Upper lobe of left lung (tissue), 6 donors: ENCODE measurements around the gene LSM10. TPM values are rescaled to one million over a fixed set of nuclear protein-coding genes. Genes with fewer than 3 reads are reported as not detected.

Experiments
- ATAC-seq, 2 donors: fragments of 200-7000 bp; cut with Tn5 transposase; one replicate each; pipeline ENCODE4 v1.9.1; 2022; ENCODE audit warnings: mild to moderate bottlenecking in 2 of 2, moderate library complexity in 2 of 2; ENCODE audit not compliant: low FRiP score in 2 of 2
- DNase-seq, 2 donors: peaks; one replicate each; pipeline ENCODE4 v3.0.0-alpha.2; 2019 to 2020
- H3K27ac ChIP-seq, 4 donors: fragments of 200-600 bp; sonication (generic); one replicate each; pipeline ENCODE4 v1.5.1; 2016 to 2019
- H3K27me3 ChIP-seq, 4 donors: fragments of 200-600 bp; sonication (generic); one replicate each; pipeline ENCODE4 v1.5.1; 2017 to 2019
- H3K36me3 ChIP-seq, 4 donors: fragments of 200-600 bp; sonication (generic); one replicate each; pipeline ENCODE4 v1.5.1; 2016 to 2019
- H3K4me1 ChIP-seq, 4 donors: fragments of 200-600 bp; sonication (generic); one replicate each; pipeline ENCODE4 v1.5.1; 2018 to 2019
- H3K4me3 ChIP-seq, 4 donors: fragments of 200-600 bp; sonication (generic); one replicate each; pipeline ENCODE4 v1.5.1; 2017 to 2019; ENCODE audit warnings: mild to moderate bottlenecking in 2 of 4, moderate library complexity in 1 of 4
- H3K9me3 ChIP-seq, 4 donors: fragments of 200-600 bp; sonication (generic); one replicate each; pipeline ENCODE4 v1.5.1; 2018 to 2019
- CTCF ChIP-seq, 6 experiments: fragments of 450-650 bp in 4 of 6; fragments of 200-600 bp in 2 of 6; sonication (generic) in 2 of 6; IDR thresholded peaks; one replicate each; pipeline ENCODE4 v1.5.1; 2016 to 2019; ENCODE audit warnings: antibody characterized with exemption in 6 of 6
- EP300 ChIP-seq, 4 donors: sonication (generic); formaldehyde crosslinking; IDR thresholded peaks; one replicate each; pipeline ENCODE4 v1.5.1; 2017; ENCODE audit warnings: antibody characterized with exemption in 4 of 4, control low read depth in 2 of 4
- POLR2A ChIP-seq, 4 donors: fragments of 450-650 bp; IDR thresholded peaks; one replicate each; pipeline ENCODE4 v1.5.1; 2016 to 2017; ENCODE audit warnings: antibody characterized with exemption in 4 of 4, mild to moderate bottlenecking in 2 of 4
- POLR2AphosphoS5 ChIP-seq, 2 donors: sonication (generic); formaldehyde crosslinking; IDR thresholded peaks; one replicate each; pipeline ENCODE4 v1.5.1; 2017; ENCODE audit warnings: antibody characterized with exemption in 2 of 2
- whole genome bisulfite sequencing, 2 donors: methylation state at CpG; one replicate each; pipeline ENCODE4 v1.1.5; 2017 to 2018; 5-methylcytosine and 5-hydroxymethylcytosine counted together
- total RNA-seq, 6 donors: library from RNA; depleted of rRNA in 4 of 6; stranded (reverse); fragments of >200 nt in 4 of 6; gene quantifications; one replicate each; pipeline versions ENCODE4 v1.1.0 to v1.2.1, GENCODE V29; 2016 to 2021
- donor health status: DM: no; HTN: no; CAD: no; lungs with moderate emphysema.
- donor health status: DM: no; HTN: yes; CAD: no; lungs with severe emphysema.

The LSM10 gene
- 10 to 100 TPM; 19.1 to 54.6 (median 35.8) TPM for total RNA-seq

DNA sequence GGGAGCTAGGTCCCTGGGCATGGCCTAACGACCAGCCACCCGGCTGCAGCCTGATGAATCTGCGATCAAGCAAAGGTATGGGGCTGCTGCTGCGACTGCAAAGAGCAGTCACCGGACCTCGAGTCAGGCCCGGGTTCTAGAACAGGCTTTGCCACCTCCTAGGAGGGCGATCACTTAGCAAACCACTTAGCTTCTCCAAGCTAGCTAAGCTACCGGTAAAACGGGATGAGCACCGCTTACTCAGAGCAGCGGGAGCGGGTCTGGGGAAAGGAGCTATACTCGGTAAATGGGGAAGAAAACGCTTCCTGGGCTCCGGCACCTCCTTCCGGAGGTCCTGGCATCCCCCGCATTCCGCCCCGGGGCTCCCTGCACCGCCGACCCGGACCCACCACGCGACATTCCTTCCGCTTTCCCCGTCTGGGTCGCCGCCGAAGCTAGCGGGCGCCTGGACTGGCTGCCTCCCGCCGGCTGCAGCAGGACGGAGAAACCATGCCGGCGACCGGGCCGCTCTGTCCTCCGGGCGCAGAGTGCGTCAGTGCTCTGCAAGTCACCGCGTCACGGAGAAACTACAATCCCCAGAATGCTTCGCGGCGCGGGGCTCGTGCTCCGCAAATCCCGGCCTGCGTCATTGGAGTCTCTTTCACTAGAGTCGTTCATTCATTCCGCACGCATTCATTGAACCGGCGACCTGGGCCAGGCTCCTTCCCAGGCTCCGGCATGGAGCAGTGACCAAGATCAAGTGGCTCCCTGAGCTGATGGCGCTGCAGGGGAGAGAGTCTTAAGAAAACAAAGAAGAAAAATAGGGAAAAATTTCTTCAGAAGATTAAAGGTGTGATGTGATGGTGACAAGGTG is at the start of gene LSM10:
LSM10 (minus strand) TSS at position 531 of the 853 bp plus-strand sequence. CDS start 3,779 bp downstream, outside the sequence.
- peak; percentile 95 to 96 for DNase-seq
- no peaks in the 10 kb centered on the region for H3K9me3 ChIP-seq
- ATAC-seq = peak; percentile 95 to 96
- peaks cover 0 to 18% (median 15%) of the 10 kb centered on the region in 4 donors for H3K36me3 ChIP-seq
- H3K27me3 ChIP-seq = no peaks in the 10 kb centered on the region
- peak; percentile 96 for TF ChIP-seq POLR2AphosphoS5 (IDR thresholded peaks at IDR 0.05)
- no peak for TF ChIP-seq CTCF (IDR thresholded peaks at IDR 0.05)
- no peak for TF ChIP-seq EP300 (IDR thresholded peaks at IDR 0.05)
- TF ChIP-seq POLR2A (IDR thresholded peaks at IDR 0.05) = peak in 3 of 4 donors; percentile 80 to 96 (median 90)
- WGBS, 2 donors = 1% methylated on average over 19 to 53 of the region's 60 CpGs
- peaks cover 9 to 33% (median 20%) of the 10 kb centered on the region in 4 donors for H3K4me1 ChIP-seq
- H3K27ac ChIP-seq = peak within 1 kb of the TSS; percentile 87 to 96 (median 94)
- H3K4me3 ChIP-seq = peak within 1 kb of the TSS; percentile 34 to 96 (median 87)

GRCh38 chr1:36447450-36447849 is 49.7 kb upstream of the LSM10 start:
- TF ChIP-seq CTCF (IDR thresholded peaks at IDR 0.05) (no peak), POLR2AphosphoS5 (IDR thresholded peaks at IDR 0.05) (no peak), POLR2A (IDR thresholded peaks at IDR 0.05) (no peak), EP300 (IDR thresholded peaks at IDR 0.05) (no peak)
- no peak overlapping the region for H3K27ac ChIP-seq
- no peaks in the 10 kb centered on the region for H3K36me3 ChIP-seq

GRCh38 chr1:36446746-36447145 is 49.0 kb upstream of the LSM10 start:
- no peak for DNase-seq
- no peak for ATAC-seq
- no peaks in the 10 kb centered on the region for H3K9me3 ChIP-seq
- no peaks in the 10 kb centered on the region for H3K36me3 ChIP-seq
- peaks cover 4 to 16% (median 9%) of the 10 kb centered on the region in 4 donors for H3K4me1 ChIP-seq
- 54 to 66% methylated on average over 5 of the region's 5 CpGs for WGBS, 2 donors
- no peaks in the 10 kb centered on the region for H3K27me3 ChIP-seq
- H3K4me3 ChIP-seq = no peak overlapping the region
- TF ChIP-seq POLR2AphosphoS5 (IDR thresholded peaks at IDR 0.05) (no peak), POLR2A (IDR thresholded peaks at IDR 0.05) (no peak), CTCF (IDR thresholded peaks at IDR 0.05) (no peak), EP300 (IDR thresholded peaks at IDR 0.05) (no peak)
- peak overlapping the region in 1 of 4 donors; percentile 27 for H3K27ac ChIP-seq

More at GRCh38 chr1:36447450-36447849, 49.7 kb upstream of the LSM10 start:
- Histone ChIP-seq H3K4me1 (peaks cover 4 to 15% (median 9%) of the 10 kb centered on the region in 4 donors), H3K4me3 (no peak overlapping the region), H3K27me3 (no peaks in the 10 kb centered on the region), H3K9me3 (no peaks in the 10 kb centered on the region)
- ATAC-seq = no peak
- DNase-seq = no peak

DNA sequence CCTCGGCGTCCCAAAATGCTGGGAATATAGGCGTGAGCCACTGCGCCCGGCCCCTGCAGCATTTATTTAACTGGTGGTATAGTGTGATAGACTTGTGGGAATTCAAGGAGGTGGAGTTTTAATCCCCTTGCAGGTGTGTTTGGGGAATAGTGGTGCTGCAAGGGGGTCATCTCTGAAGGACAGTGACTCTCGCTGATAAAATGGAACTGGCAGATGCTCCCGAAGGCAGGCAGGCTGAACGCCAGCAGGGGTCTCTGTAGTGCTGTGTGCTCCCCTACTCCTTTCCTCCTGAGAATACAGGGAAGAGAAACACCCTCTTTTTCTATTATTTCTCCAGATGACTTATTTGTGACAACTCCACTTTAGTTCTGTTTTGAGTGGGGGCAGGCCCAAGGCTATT is 48.6 kb upstream of the LSM10 start:
- H3K36me3 ChIP-seq = no peaks in the 10 kb centered on the region
- no peak for ATAC-seq
- 72 to 75% methylated on average over 8 of the region's 8 CpGs for WGBS, 2 donors
- peaks cover 4 to 15% (median 7%) of the 10 kb centered on the region in 4 donors for H3K4me1 ChIP-seq
- H3K4me3 ChIP-seq = no peak overlapping the region
- no peak for TF ChIP-seq POLR2AphosphoS5 (IDR thresholded peaks at IDR 0.05)
- TF ChIP-seq EP300 (IDR thresholded peaks at IDR 0.05) = no peak
- TF ChIP-seq CTCF (IDR thresholded peaks at IDR 0.05) = peak in 2 of 6 experiments; percentile 10 to 28
- TF ChIP-seq POLR2A (IDR thresholded peaks at IDR 0.05) = no peak
- DNase-seq = peak in 1 of 2 donors; percentile 36
- H3K27me3 ChIP-seq = no peaks in the 10 kb centered on the region
- peak overlapping the region in 1 of 4 donors; percentile 27 for H3K27ac ChIP-seq
- no peaks in the 10 kb centered on the region for H3K9me3 ChIP-seq
